IPS-15b (cell line): ENCODE results near the gene SNCG.

Source experiments
- H3K27me3 ChIP-seq: one replicate; pipeline ENCODE4 v1.6.1; 2013; ENCODE audit warnings: low read length; ENCODE audit not compliant: control insufficient read depth, insufficient read depth
- H3K36me3 ChIP-seq: one replicate; pipeline ENCODE4 v1.6.1; 2013; ENCODE audit warnings: low read length; ENCODE audit not compliant: control insufficient read depth, insufficient read depth
- H3K4me1 ChIP-seq: one replicate; pipeline ENCODE4 v1.6.1; 2013; ENCODE audit warnings: mild to moderate bottlenecking, low read length; ENCODE audit not compliant: control insufficient read depth, insufficient read depth
- H3K4me3 ChIP-seq: one replicate; pipeline ENCODE4 v1.5.1; 2013; ENCODE audit warnings: low read depth, low read length
- H3K9ac ChIP-seq: one replicate; pipeline ENCODE4 v1.6.1; 2013; ENCODE audit warnings: low read depth, mild to moderate bottlenecking, low read length
- H3K9me3 ChIP-seq: one replicate; pipeline ENCODE4 v1.6.1; 2013; ENCODE audit warnings: mild to moderate bottlenecking, low read length; ENCODE audit not compliant: control insufficient read depth, insufficient read depth

SNCG gene

DNA sequence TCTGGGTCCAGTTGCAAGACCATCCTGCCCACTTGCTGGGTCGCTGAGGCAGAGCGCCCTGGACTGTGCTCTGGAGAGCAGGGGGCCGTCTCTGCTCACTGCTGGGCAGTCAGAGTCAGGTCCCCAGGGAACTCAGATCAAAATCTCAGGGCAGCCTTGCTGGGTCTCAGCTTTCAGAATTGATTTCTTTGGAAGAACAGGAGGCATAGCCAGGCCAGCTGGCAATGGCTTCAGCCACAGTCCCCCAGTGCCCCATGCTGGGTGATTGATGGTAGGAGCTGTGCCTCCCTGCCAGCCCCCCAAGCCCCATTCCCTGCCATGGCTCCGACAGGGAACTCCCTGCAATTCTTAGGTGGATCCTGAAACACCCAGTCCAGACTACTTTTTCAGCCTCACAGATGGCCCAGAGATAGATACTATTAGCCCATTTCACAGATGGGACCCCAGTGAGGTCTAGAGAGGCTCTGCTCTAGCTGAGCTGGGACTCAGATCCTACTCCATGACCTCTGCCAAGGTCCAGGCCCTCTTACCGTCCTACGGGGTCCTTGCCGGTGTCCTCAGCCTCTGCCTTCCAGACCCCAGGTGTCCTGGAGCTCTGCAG is 1.5 kb upstream of the SNCG start:
- no peaks in the 10 kb centered on the region for H3K27me3 ChIP-seq
- no peak overlapping the region for H3K9ac ChIP-seq
- H3K4me1 ChIP-seq = peaks cover 30% of the 10 kb centered on the region
- no peak overlapping the region for H3K4me3 ChIP-seq
- H3K36me3 ChIP-seq = no peaks in the 10 kb centered on the region
- H3K9me3 ChIP-seq = peaks cover 7% of the 10 kb centered on the region

DNA sequence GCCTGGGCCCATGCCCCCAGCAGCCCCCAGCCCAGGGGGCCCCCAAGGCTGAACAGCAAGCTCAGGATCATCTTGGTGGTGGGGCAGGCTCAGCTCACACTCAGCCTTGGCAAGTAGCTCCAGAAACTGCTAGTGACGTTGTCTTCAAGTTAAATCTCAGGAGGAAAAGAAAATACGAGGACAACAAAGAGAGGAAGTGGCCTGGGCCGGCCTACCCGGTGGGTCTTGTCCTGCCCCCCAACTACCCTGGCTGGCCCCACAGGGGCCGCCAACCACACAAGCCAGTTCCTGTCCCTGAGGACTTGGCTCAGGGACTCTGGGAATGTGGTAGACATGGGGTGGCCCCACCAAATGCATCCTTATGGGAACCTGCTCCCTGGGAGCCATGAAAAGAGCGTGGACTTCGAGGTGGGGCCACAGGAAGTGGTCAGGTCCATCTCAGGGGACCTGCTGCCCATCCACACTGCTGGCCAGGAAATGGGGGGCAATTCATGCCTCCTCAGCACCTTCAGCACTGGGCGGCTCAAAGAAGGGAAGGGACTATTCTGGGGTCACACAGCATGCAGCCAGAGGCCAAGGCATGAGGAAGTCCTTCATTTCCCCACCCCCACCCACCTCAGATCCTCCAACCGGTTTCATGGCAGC is 806 bp upstream of the SNCG start, which contains the start of gene MMRN2:
Gene MMRN2, minus strand, starts transcription at position 145 of the 645 bp plus-strand sequence. Its CDS starts 74 bp downstream, at position 71.
- Histone ChIP-seq H3K36me3 (no peaks in the 10 kb centered on the region), H3K4me1 (peaks cover 30% of the 10 kb centered on the region), H3K9me3 (peaks cover 1% of the 10 kb centered on the region), H3K4me3 (no peak within 1 kb of the TSS), H3K9ac (no peak within 1 kb of the TSS), H3K27me3 (no peaks in the 10 kb centered on the region)

DNA sequence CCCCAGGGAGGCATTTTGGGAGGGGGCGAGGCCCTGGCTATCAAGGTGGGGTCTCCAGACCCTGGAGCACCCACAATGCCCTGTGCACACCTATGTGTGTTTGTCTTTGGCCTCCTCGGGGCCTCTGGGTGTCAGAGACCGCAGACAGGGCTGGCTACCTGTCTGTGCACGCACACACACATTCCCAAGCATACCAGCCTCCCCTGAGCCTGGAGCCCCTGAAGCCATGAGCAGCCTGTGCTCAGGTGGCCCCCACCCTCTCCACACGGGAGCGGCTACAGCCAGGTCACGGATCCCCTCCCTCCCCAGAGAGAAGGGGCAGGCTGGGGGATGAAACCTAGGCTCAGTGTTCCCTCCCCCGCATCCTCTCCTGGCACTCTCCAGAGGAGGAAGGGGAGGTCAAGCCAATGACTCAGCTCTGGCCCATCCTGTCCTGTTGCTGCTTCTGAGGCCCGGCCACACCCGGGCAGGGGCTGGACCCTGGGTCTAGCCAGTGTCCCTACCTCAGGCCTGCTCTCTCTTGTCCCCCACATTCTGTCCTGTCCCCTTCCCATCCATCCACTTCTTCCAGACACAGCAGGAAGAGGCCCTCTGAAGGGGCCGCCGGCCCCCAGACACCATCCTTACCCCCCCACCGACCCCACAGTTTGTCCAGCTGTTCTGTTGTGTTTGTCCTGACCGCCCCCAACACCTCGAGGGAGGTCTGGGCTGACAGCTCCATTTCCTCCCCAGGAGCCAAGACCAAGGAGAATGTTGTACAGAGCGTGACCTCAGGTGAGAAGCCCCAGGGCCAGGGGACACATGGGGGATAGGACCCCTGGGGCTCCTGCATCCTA is 720 bp downstream of the SNCG start:
- no peak overlapping the region for H3K9ac ChIP-seq
- H3K9me3 ChIP-seq = no peaks in the 10 kb centered on the region
- no peaks in the 10 kb centered on the region for H3K36me3 ChIP-seq
- H3K27me3 ChIP-seq = no peaks in the 10 kb centered on the region
- no peak overlapping the region for H3K4me3 ChIP-seq
- peaks cover 21% of the 10 kb centered on the region for H3K4me1 ChIP-seq

DNA sequence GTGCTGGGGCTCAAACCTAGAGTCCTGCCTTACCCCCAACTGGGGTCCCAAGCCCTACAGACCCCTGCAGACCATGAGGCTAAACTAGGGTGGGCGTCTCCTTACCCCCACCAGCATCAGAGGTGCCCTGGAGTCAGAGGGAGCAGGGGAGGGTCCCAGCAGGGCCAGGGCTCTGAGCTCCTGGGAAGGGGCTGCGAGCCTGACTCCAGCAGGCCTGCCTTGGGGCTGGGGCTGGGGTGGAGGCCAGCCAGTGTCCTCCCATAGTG is 1.3 kb downstream of the SNCG start:
- Histone ChIP-seq H3K36me3 (no peaks in the 10 kb centered on the region), H3K4me1 (peaks cover 21% of the 10 kb centered on the region), H3K9ac (no peak overlapping the region), H3K27me3 (no peaks in the 10 kb centered on the region), H3K9me3 (no peaks in the 10 kb centered on the region), H3K4me3 (no peak overlapping the region)

GRCh38 chr10:86960003-86960862 is 1.8 kb downstream of the SNCG start:
- H3K4me3 ChIP-seq = peak overlapping the region; percentile 15
- no peaks in the 10 kb centered on the region for H3K36me3 ChIP-seq
- peaks cover 16% of the 10 kb centered on the region for H3K4me1 ChIP-seq
- no peak overlapping the region for H3K9ac ChIP-seq
- H3K27me3 ChIP-seq = no peaks in the 10 kb centered on the region
- no peaks in the 10 kb centered on the region for H3K9me3 ChIP-seq

DNA sequence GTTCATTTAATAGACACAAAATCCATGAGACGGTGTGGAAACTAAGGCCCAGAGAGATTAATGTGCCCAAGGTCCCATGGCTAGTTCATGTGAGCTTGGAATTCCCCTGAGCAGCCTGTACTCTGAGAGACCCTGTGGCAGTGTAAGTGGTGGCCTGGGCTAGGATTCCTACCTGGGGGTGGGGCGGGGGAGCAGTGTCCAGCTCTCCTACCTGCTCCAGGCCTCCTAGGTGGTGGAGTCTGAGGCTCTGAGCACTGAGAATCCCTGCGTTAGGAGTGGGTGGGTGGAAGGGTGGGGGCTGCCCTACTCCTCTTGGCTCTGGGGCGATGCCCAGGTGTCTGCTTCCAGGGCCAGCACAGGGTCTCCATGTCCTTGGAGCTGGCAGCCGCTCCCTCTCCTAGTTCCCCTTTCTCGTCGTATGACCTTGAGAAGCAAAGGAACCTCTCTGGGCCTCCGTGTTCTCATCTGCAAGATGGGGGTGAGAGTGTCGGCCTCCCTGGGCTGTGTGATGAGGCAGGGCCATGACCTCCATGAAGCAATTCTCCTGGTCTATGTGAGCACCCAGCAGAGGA is 2.5 kb downstream of the SNCG start:
- no peaks in the 10 kb centered on the region for H3K36me3 ChIP-seq
- H3K4me3 ChIP-seq = no peak overlapping the region
- no peaks in the 10 kb centered on the region for H3K27me3 ChIP-seq
- no peak overlapping the region for H3K9ac ChIP-seq
- H3K9me3 ChIP-seq = no peaks in the 10 kb centered on the region
- peaks cover 10% of the 10 kb centered on the region for H3K4me1 ChIP-seq

DNA sequence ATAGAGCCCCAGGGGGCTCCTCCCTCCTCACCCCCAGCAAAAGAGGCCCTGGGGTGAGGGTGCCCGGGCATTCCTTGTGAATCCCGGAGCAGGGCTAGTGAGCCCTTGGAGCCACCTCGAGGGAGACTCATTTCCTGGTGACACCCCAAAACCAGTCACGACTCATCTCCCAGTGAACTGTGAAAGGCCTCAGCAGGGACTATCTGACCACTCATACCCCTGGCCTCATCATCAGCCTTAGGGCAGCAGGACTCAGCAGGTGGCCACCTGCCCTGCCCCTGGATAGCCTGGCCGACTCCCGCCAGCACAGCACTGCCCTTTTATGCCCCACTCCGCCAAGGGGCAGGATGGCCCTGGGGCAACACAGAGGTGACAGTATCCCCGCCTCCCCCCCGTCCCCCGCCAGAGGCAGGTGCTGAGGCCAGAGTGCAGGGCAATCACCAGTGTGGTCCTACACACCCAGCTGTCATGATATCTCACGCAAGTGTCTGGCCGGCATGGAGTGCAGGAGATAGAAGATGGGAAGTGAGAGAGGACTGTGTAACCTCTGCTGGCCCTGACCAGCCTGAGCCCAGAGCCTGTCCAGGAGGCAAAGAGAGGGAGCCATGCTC is 3.2 kb downstream of the SNCG start:
- Histone ChIP-seq H3K4me3 (no peak overlapping the region), H3K4me1 (peaks cover 8% of the 10 kb centered on the region), H3K36me3 (no peaks in the 10 kb centered on the region), H3K27me3 (no peaks in the 10 kb centered on the region), H3K9ac (no peak overlapping the region), H3K9me3 (no peaks in the 10 kb centered on the region)

- Histone ChIP-seq H3K4me1 (peaks cover 11% of the 10 kb centered on the region), H3K9me3 (no peaks in the 10 kb centered on the region), H3K36me3 (no peaks in the 10 kb centered on the region), H3K4me3 (no peak overlapping the region), H3K27me3 (no peaks in the 10 kb centered on the region), H3K9ac (no peak overlapping the region)
These were observed 4.0 kb downstream of the SNCG start for GRCh38 chr10:86962136-86962980.

DNA sequence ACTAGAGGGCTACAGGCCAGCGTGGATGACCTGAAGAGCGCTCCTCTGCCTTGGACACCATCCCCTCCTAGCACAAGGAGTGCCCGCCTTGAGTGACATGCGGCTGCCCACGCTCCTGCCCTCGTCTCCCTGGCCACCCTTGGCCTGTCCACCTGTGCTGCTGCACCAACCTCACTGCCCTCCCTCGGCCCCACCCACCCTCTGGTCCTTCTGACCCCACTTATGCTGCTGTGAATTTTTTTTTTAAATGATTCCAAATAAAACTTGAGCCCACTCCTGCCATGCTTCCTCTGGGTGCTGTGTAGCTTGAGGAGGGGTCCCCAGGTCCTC is 4.5 kb downstream of the SNCG start:
- Histone ChIP-seq H3K36me3 (no peaks in the 10 kb centered on the region), H3K4me1 (peaks cover 11% of the 10 kb centered on the region), H3K9ac (no peak overlapping the region), H3K27me3 (no peaks in the 10 kb centered on the region), H3K9me3 (no peaks in the 10 kb centered on the region), H3K4me3 (no peak overlapping the region)

DNA sequence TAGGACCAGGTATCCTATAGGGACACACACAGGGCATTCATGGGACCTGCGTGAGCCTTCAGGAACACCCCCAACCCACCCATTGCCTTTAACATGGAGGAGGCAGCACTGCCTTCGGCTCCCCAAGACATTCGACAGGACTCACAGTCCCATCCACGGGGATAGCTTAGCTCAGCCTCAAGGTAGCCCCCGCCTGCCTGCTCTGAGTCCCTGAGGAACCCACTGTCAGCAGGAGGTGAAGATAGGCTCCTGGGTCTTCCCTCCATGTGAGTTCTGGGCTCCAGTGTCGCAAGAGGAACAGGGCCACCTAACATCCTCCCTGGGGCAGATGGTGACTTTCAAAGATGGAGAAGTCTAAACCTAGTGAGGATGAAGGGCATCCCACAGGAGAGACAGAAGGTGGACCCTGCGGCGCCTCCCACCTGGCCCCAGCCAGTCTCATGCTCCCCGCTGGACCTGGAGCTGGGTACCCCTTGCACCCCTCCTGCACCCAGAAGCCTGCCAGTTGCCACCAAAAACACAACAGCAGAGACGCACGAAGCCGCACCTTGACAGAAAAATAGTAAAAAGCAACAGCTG is 5.0 kb downstream of the SNCG start:
- no peaks in the 10 kb centered on the region for H3K27me3 ChIP-seq
- no peaks in the 10 kb centered on the region for H3K36me3 ChIP-seq
- H3K9ac ChIP-seq = no peak overlapping the region
- no peak overlapping the region for H3K4me3 ChIP-seq
- H3K9me3 ChIP-seq = no peaks in the 10 kb centered on the region
- peaks cover 11% of the 10 kb centered on the region for H3K4me1 ChIP-seq
